HG03432 (cell line): ENCODE measurements around the gene MINDY4.

Source experiments
- ATAC-seq: cut with Tn5 transposase; IDR thresholded peaks from one replicate; pipeline ENCODE4 v1.9.1; 2021; ENCODE audit warnings: mild to moderate bottlenecking, moderate library complexity; ENCODE audit not compliant: unreplicated experiment

The MINDY4 gene

GRCh38 chr7:30741289-30741688, 29.9 kb upstream of the MINDY4 start:
- ATAC-seq, result no peak

GRCh38 chr7:30743371-30744074, 27.7 kb upstream of the MINDY4 start:
- ATAC-seq, result peak; percentile 35

- ATAC-seq, result no peak
Measured at GRCh38 chr7:30744075-30744417, 27.2 kb upstream of the MINDY4 start.

- no peak for ATAC-seq
Measured at GRCh38 chr7:30745261-30745941, 25.8 kb upstream of the MINDY4 start.

- ATAC-seq, result no peak
Measured at GRCh38 chr7:30750010-30750409, 21.2 kb upstream of the MINDY4 start.

GRCh38 chr7:30750683-30751650, 20.2 kb upstream of the MINDY4 start:
- ATAC-seq, result no peak

- ATAC-seq, result no peak
Measured at GRCh38 chr7:30751696-30752273, 19.4 kb upstream of the MINDY4 start, which contains the start of gene INMT. INMT (plus strand) TSS chr7:30752135; CDS start chr7:30752151, 16 bp downstream.

- ATAC-seq, result no peak
Measured at GRCh38 chr7:30752484-30752883, 18.7 kb upstream of the MINDY4 start.

GRCh38 chr7:30752979-30753378, 18.2 kb upstream of the MINDY4 start:
- no peak for ATAC-seq

GRCh38 chr7:30754315-30754877, 16.8 kb upstream of the MINDY4 start:
- ATAC-seq, result no peak

GRCh38 chr7:30755384-30756154, 15.6 kb upstream of the MINDY4 start:
- no peak for ATAC-seq

GRCh38 chr7:30757342-30757692, 13.9 kb upstream of the MINDY4 start:
- no peak for ATAC-seq

- ATAC-seq, result no peak
Measured at GRCh38 chr7:30760514-30761213, 10.6 kb upstream of the MINDY4 start.

GRCh38 chr7:30761214-30762156, 9.7 kb upstream of the MINDY4 start:
- ATAC-seq, result no peak

GRCh38 chr7:30764030-30764975, 6.9 kb upstream of the MINDY4 start:
- peak; percentile 93 for ATAC-seq

GRCh38 chr7:30765408-30765807, 5.8 kb upstream of the MINDY4 start:
- ATAC-seq, result no peak

GRCh38 chr7:30770845-30771173, 408 bp upstream of the MINDY4 start:
- no peak for ATAC-seq
